KMS-11 (cell line): ENCODE data around the gene RUNX1.

Experiments used
- H2AFZ ChIP-seq: fragments of 200-600 bp; sonication (generic); 2 replicates; pipeline ENCODE4 v1.6.1; 2016; ENCODE audit warnings: antibody characterized with exemption, mixed run types, low read depth
- H3K27ac ChIP-seq: fragments of 200-600 bp; sonication (generic); 2 replicates; pipeline ENCODE4 v1.6.1; 2016; ENCODE audit warnings: mild to moderate bottlenecking, mixed run types
- H3K27me3 ChIP-seq: fragments of 200-600 bp; sonication (generic); 2 replicates; pipeline ENCODE4 v1.6.1; 2017; ENCODE audit warnings: mild to moderate bottlenecking, low read depth, mixed run types, moderate library complexity; ENCODE audit not compliant: insufficient read depth
- H3K36me3 ChIP-seq: fragments of 200-600 bp; sonication (generic); 2 replicates; pipeline ENCODE4 v1.6.1; 2017; ENCODE audit warnings: mild to moderate bottlenecking, mixed run types; ENCODE audit not compliant: insufficient read depth
- H3K4me1 ChIP-seq: fragments of 200-600 bp; sonication (generic); 2 replicates; pipeline ENCODE4 v1.6.1; 2016; ENCODE audit warnings: mild to moderate bottlenecking, low read depth, mixed run types; ENCODE audit not compliant: poor library complexity, severe bottlenecking
- H3K4me2 ChIP-seq: fragments of 200-600 bp; sonication (generic); 2 replicates; pipeline ENCODE4 v1.7.0; 2016; ENCODE audit warnings: mild to moderate bottlenecking, mixed run types
- H3K4me3 ChIP-seq: fragments of 200-600 bp; sonication (generic); IDR thresholded peaks from 2 replicates; pipeline ENCODE4 v1.6.1; 2017; ENCODE audit warnings: low read depth, low read length, mixed read lengths; ENCODE audit not compliant: insufficient read depth
- H3K79me2 ChIP-seq: fragments of 200-600 bp; sonication (generic); 2 replicates; pipeline ENCODE4 v1.6.1; 2016; ENCODE audit warnings: low read depth, mixed run types; ENCODE audit not compliant: insufficient read depth
- H3K9ac ChIP-seq: fragments of 200-600 bp; sonication (generic); 2 replicates; pipeline ENCODE4 v1.6.1; 2016; ENCODE audit warnings: mild to moderate bottlenecking, mixed run types
- H4K20me1 ChIP-seq: fragments of 200-600 bp; sonication (generic); 2 replicates; pipeline ENCODE4 v1.6.1; 2016; ENCODE audit warnings: mild to moderate bottlenecking, mixed run types; ENCODE audit not compliant: insufficient read depth
- TF ChIP-seq, protein P1 (sequence below): fragments of 200-600 bp; sonication (generic); conservative IDR thresholded peaks from 2 replicates; pipeline ENCODE4 v1.6.1; 2017; ENCODE audit warnings: low read depth, mild to moderate bottlenecking, antibody characterized with exemption, low read length, moderate library complexity, mixed read lengths

The RUNX1 gene

DNA sequence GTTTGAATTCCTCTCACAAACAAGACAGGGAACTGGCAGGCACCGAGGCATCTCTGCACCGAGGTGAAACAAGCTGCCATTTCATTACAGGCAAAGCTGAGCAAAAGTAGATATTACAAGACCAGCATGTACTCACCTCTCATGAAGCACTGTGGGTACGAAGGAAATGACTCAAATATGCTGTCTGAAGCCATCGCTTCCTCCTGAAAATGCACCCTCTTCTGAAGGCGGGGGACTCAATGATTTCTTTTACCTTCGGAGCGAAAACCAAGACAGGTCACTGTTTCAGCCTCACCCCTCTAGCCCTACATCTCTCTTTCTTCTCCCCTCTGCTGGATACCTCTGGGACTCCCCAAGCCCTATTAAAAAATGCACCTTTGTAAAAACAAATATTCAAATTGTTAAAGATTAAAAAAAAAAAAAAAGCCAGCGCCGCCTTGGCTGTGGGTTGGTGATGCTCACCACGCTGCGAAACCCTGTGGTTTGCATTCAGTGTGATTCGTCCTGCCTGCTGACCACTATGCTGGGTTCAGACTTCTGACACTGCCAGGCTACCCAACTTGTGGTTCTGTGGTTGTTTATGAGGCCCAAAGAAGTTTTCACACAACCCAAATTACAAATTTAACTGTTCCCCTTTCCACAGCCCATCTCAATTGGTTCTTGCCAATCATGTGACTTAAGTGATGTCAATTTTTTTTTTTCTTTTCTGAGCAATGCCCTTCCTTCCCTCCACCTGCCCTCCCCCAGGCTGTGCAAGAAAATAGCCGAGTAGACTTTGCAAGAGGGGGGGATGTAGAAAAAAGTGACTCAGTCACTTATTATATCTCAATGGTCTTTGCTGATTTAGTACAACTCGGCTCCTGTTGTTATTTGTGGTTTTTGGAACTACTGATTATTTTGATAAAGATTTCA lies at the start of gene RUNX1:
RUNX1 (minus strand) TSS at position 597 of the 912 bp plus-strand sequence.
- Histone ChIP-seq H3K27me3 (peaks cover 36% of the 10 kb centered on the region), H3K4me2 (peak within 1 kb of the TSS; percentile 100), H4K20me1 (no peaks in the 10 kb centered on the region), H3K4me1 (peaks cover 52% of the 10 kb centered on the region), H3K9ac (peak within 1 kb of the TSS; percentile 9; the same call in 1 of the 2 replicates), H3K27ac (peak within 1 kb of the TSS; percentile 23; the same call in 1 of the 2 replicates), H2AFZ (peak within 1 kb of the TSS; percentile 22), H3K79me2 (no peaks in the 10 kb centered on the region), H3K4me3 (no peak within 1 kb of the TSS), H3K36me3 (no peaks in the 10 kb centered on the region)
- TF ChIP-seq, protein P1, sequence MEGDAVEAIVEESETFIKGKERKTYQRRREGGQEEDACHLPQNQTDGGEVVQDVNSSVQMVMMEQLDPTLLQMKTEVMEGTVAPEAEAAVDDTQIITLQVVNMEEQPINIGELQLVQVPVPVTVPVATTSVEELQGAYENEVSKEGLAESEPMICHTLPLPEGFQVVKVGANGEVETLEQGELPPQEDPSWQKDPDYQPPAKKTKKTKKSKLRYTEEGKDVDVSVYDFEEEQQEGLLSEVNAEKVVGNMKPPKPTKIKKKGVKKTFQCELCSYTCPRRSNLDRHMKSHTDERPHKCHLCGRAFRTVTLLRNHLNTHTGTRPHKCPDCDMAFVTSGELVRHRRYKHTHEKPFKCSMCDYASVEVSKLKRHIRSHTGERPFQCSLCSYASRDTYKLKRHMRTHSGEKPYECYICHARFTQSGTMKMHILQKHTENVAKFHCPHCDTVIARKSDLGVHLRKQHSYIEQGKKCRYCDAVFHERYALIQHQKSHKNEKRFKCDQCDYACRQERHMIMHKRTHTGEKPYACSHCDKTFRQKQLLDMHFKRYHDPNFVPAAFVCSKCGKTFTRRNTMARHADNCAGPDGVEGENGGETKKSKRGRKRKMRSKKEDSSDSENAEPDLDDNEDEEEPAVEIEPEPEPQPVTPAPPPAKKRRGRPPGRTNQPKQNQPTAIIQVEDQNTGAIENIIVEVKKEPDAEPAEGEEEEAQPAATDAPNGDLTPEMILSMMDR: 0 out of 2 replicates have a peak, but pooled peaks have one; percentile 16

DNA sequence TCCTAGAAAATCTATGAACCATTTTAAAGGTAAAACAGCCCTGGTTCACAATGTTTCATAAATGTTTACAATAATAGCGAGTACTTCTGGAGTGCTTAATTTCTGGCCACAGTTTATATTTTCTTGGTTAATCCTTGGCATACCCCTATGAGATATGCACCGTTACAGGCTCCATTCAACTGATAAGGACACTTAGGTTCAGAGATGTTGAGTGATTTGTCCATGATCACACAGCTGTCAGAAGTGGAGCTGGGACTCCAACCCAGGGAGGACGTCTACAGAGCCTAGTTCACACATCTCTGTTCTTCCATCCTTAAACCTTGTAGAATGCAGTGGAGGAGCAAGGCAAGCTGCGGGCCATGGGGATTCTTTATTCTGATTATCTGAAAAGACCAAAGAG lies 48.4 kb upstream of the RUNX1 start:
- H3K4me1 ChIP-seq: no peaks in the 10 kb centered on the region
- H3K27me3 ChIP-seq: no peaks in the 10 kb centered on the region
- H3K36me3 ChIP-seq: no peaks in the 10 kb centered on the region
- H3K4me2 ChIP-seq: no peak overlapping the region
- H2AFZ ChIP-seq: no peak overlapping the region
- TF ChIP-seq, protein P1: no peak
- H3K4me3 ChIP-seq: no peak overlapping the region
- H4K20me1 ChIP-seq: no peaks in the 10 kb centered on the region
- H3K79me2 ChIP-seq: no peaks in the 10 kb centered on the region
- H3K9ac ChIP-seq: no peak overlapping the region
- no peak overlapping the region for H3K27ac ChIP-seq

DNA sequence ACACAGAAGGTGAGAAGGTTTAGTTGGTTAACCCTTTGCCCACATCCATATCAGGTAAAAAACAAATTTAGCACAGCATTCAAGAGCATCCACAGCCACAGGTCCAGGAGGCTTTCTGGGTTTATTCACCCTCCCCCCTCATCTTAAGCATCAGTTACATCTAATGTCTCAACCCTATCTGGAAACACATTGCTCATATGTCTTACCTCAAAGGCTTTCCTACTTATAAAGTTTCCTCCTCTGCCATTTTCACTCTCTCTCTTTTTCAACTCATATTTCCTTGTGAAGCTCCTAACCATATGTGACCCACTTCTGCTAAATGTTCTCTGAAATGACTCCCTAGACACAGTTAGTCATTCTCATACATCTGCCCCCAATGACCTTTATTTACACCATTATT lies 47.9 kb upstream of the RUNX1 start:
- Histone ChIP-seq H3K27ac (no peak overlapping the region), H3K36me3 (no peaks in the 10 kb centered on the region), H3K4me2 (no peak overlapping the region), H3K4me3 (no peak overlapping the region), H4K20me1 (no peaks in the 10 kb centered on the region), H3K4me1 (no peaks in the 10 kb centered on the region), H3K9ac (no peak overlapping the region), H2AFZ (no peak overlapping the region), H3K27me3 (no peaks in the 10 kb centered on the region), H3K79me2 (no peaks in the 10 kb centered on the region)
- TF ChIP-seq, protein P1: no peak

DNA sequence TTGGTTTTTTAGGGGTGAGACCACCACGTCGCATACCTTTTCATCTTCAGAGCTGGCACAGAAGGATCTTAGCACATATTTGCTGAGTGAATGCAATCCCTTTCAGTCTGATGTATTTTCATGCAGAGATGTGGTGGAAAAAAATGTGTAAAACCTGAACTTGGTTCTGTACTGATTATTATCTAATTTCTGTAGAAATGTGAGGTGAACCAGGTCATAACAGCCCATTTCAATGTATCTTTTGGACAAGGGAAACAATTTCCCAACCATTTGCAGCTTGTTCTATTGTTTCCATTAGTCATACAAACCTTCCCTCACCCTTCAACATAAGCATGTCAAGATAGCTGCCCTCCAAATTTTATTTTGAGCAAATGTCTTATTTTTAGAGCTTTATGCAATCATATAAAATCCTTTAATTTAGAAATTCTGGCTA lies 46.8 kb upstream of the RUNX1 start:
- TF ChIP-seq, protein P1: no peak
- Histone ChIP-seq H3K36me3 (no peaks in the 10 kb centered on the region), H3K27ac (no peak overlapping the region), H3K4me2 (no peak overlapping the region), H3K4me1 (no peaks in the 10 kb centered on the region), H4K20me1 (no peaks in the 10 kb centered on the region), H3K4me3 (no peak overlapping the region), H3K79me2 (no peaks in the 10 kb centered on the region), H3K27me3 (no peaks in the 10 kb centered on the region), H3K9ac (no peak overlapping the region), H2AFZ (no peak overlapping the region)
